H1 (cell line): ENCODE data around the gene MIR17HG. TPM values are rescaled to one million over a fixed set of nuclear protein-coding genes. Genes with fewer than 3 reads are reported as not detected.
A peak's percentile ranks its signal among the peaks of the same experiment; 100 is the strongest.

Source experiments
- CTCF ChIA-PET: fragments of 300-600 bp; sonication (Branson Sonifier 250); formaldehyde crosslinking; loops from one replicate; lab custom pipeline; 2021; ENCODE audit not compliant: partially characterized antibody; lab: Charles Lee
- POLR2A ChIA-PET: fragments of 300-600 bp; sonication (Branson Sonifier 250); formaldehyde crosslinking; loops from one replicate; lab custom pipeline; 2021; ENCODE audit warnings: inconsistent platforms; ENCODE audit not compliant: partially characterized antibody; lab: Charles Lee
- DNase-seq, 2 experiments: peaks; one replicate each; pipeline versions ENCODE4 v3.0.0 to v3.0.0-alpha.2; 2010 to 2022; ENCODE audit warnings: low spot score in 2 of 2, low read depth in 1 of 2, mixed read lengths in 1 of 2
- FAIRE-seq: peaks from 2 replicates; lab custom pipeline; 2011; peaks lifted over from hg19 to GRCh38; lab: Jason Lieb, UNC
- H2AFZ ChIP-seq: 2 replicates; pipeline ENCODE4 v1.8.1; 2012; ENCODE audit warnings: low read length, inconsistent platforms
- H2AK5ac ChIP-seq: 2 replicates; pipeline ENCODE4 v1.6.1; 2013; ENCODE audit warnings: low read depth, low read length
- H2BK120ac ChIP-seq: replicated peaks from 2 replicates; pipeline ENCODE3; 2013; ENCODE audit warnings: low read depth, low read length, inconsistent platforms
- H2BK12ac ChIP-seq: 2 replicates; pipeline ENCODE4 v1.6.1; 2013; ENCODE audit warnings: low read depth, low read length
- H2BK15ac ChIP-seq: 2 replicates; pipeline ENCODE4 v1.6.1; 2013; ENCODE audit warnings: low read length
- H2BK20ac ChIP-seq: 2 replicates; pipeline ENCODE4 v1.6.1; 2013; ENCODE audit warnings: low read length
- H2BK5ac ChIP-seq: 2 replicates; pipeline ENCODE4 v1.6.1; 2013; ENCODE audit warnings: low read depth, low read length
- H3K14ac ChIP-seq: 2 replicates; pipeline ENCODE4 v1.6.1; 2013; ENCODE audit warnings: inconsistent platforms; ENCODE audit not compliant: insufficient read length
- H3K18ac ChIP-seq: 2 replicates; pipeline ENCODE4 v1.6.1; 2013; ENCODE audit warnings: low read length; ENCODE audit errors: extremely low read depth
- H3K23ac ChIP-seq: 2 replicates; pipeline ENCODE4 v1.6.1; 2013; ENCODE audit warnings: inconsistent platforms; ENCODE audit not compliant: insufficient read length
- H3K23me2 ChIP-seq: 2 replicates; pipeline ENCODE4 v1.6.1; 2013; ENCODE audit warnings: low read depth, low read length
- H3K27ac ChIP-seq: 2 replicates; pipeline ENCODE4 v1.6.1; 2011; ENCODE audit warnings: low read depth, low read length, inconsistent platforms
- H3K27me3 ChIP-seq, 4 experiments: replicated peaks in 1 of 4; 1 replicate in 1 of 4; 2 replicates in 3 of 4; pipeline versions ENCODE4 v1.6.1 to v1.8.1; 2011 to 2013; ENCODE audit warnings: low read length in 3 of 4, mild to moderate bottlenecking in 3 of 4, inconsistent platforms in 2 of 4, mixed read lengths in 2 of 4, moderate library complexity in 1 of 4; ENCODE audit not compliant: control insufficient read depth in 3 of 4, insufficient read depth in 3 of 4; ENCODE audit errors: extremely low read depth in 1 of 4
- H3K36me3 ChIP-seq, 4 experiments: 2 replicates each; pipeline versions ENCODE4 v1.6.1 to v1.8.1; 2011 to 2013; ENCODE audit warnings: mild to moderate bottlenecking in 4 of 4, low read length in 3 of 4, moderate library complexity in 2 of 4, control low read depth in 1 of 4, inconsistent platforms in 1 of 4; ENCODE audit not compliant: insufficient read depth in 4 of 4, control insufficient read depth in 2 of 4
- H3K4ac ChIP-seq: replicated peaks from 2 replicates; pipeline ENCODE3; 2013; ENCODE audit warnings: low read length, low read depth, mixed read lengths, inconsistent platforms; ENCODE audit not compliant: insufficient read length
- H3K4me1 ChIP-seq, 4 experiments: replicated peaks in 1 of 4; 1 replicate in 1 of 4; 2 replicates in 3 of 4; pipeline versions ENCODE4 v1.6.1 to v1.8.1; 2011 to 2013; ENCODE audit warnings: low read length in 3 of 4, inconsistent platforms in 2 of 4, mixed read lengths in 1 of 4; ENCODE audit not compliant: insufficient read depth in 4 of 4, control insufficient read depth in 3 of 4
- H3K4me2 ChIP-seq, 2 experiments: 2 replicates each; pipeline versions ENCODE4 v1.6.1 to v1.8.1; 2011 to 2013; ENCODE audit warnings: low read depth in 2 of 2, low read length in 2 of 2, control low read depth in 1 of 2, inconsistent platforms in 1 of 2, mild to moderate bottlenecking in 1 of 2; ENCODE audit not compliant: insufficient read depth in 1 of 2
- H3K4me3 ChIP-seq, 4 experiments: fragments of 200-600, 300-600 bp in 1 of 4; sonication (generic), shearing (Covaris generic), sonication (Bioruptor Twin) in 1 of 4; 2 replicates each; pipeline versions ENCODE4 v1.5.1 to v1.8.1; 2011 to 2016; ENCODE audit warnings: low read length in 4 of 4, low read depth in 3 of 4, control low read depth in 2 of 4, inconsistent platforms in 2 of 4, mild to moderate bottlenecking in 2 of 4, mixed read lengths in 1 of 4, moderate library complexity in 1 of 4; ENCODE audit not compliant: insufficient read depth in 2 of 4; ENCODE audit errors: extremely low read depth in 1 of 4
- H3K56ac ChIP-seq: replicated peaks from 2 replicates; pipeline ENCODE3; 2013; ENCODE audit warnings: low read depth, mild to moderate bottlenecking, mixed read lengths, low read length, inconsistent platforms; ENCODE audit not compliant: insufficient read length
- H3K79me1 ChIP-seq: 2 replicates; pipeline ENCODE4 v1.6.1; 2013; ENCODE audit warnings: low read depth, low read length, control low read depth
- H3K79me2 ChIP-seq, 2 experiments: 2 replicates each; pipeline versions ENCODE4 v1.6.1 to v1.8.1; 2012 to 2013; ENCODE audit warnings: low read length in 2 of 2, mild to moderate bottlenecking in 2 of 2, inconsistent platforms in 1 of 2; ENCODE audit not compliant: insufficient read depth in 2 of 2, control insufficient read depth in 1 of 2
- H3K9ac ChIP-seq, 4 experiments: replicated peaks in 1 of 4; 1 replicate in 1 of 4; 2 replicates in 3 of 4; pipeline versions ENCODE4 v1.6.1 to v1.8.1; 2011 to 2013; ENCODE audit warnings: low read depth in 3 of 4, low read length in 3 of 4, control low read depth in 2 of 4, mild to moderate bottlenecking in 2 of 4, moderate library complexity in 2 of 4, inconsistent platforms in 1 of 4; ENCODE audit errors: extremely low read depth in 1 of 4
- H3K9me3 ChIP-seq, 2 experiments: 2 replicates each; pipeline versions ENCODE4 v1.6.1 to v1.8.1; 2012 to 2013; ENCODE audit warnings: mild to moderate bottlenecking in 2 of 2, moderate library complexity in 2 of 2, control low read depth in 1 of 2, inconsistent platforms in 1 of 2, low read depth in 1 of 2, low read length in 1 of 2, mixed read lengths in 1 of 2; ENCODE audit not compliant: insufficient read depth in 2 of 2
- H4K20me1 ChIP-seq, 2 experiments: replicated peaks in 1 of 2; 2 replicates each; pipeline versions ENCODE3 to v1.8.1; 2011 to 2013; ENCODE audit warnings: inconsistent platforms in 2 of 2, low read length in 2 of 2, mild to moderate bottlenecking in 1 of 2; ENCODE audit not compliant: insufficient read depth in 2 of 2, control insufficient read depth in 1 of 2
- H4K5ac ChIP-seq: 2 replicates; pipeline ENCODE4 v1.6.1; 2013; ENCODE audit warnings: low read length, low read depth, mixed read lengths, inconsistent platforms; ENCODE audit not compliant: insufficient read length
- H4K8ac ChIP-seq: 2 replicates; pipeline ENCODE4 v1.8.0; 2013; ENCODE audit warnings: mild to moderate bottlenecking, moderate library complexity, low read length, inconsistent platforms; ENCODE audit not compliant: insufficient read depth; ENCODE audit errors: extremely low read depth
- H4K91ac ChIP-seq: replicated peaks from 2 replicates; pipeline ENCODE3; 2013; ENCODE audit warnings: low read length, mixed read lengths, inconsistent platforms; ENCODE audit not compliant: insufficient read length
- POLR2AphosphoS5 ChIP-seq: IDR thresholded peaks from 2 replicates; pipeline ENCODE4 v1.6.1; 2011; ENCODE audit warnings: low read depth, low read length
- SP4 ChIP-seq: IDR thresholded peaks from 2 replicates; pipeline ENCODE4 v1.6.1; 2012; ENCODE audit warnings: low read length, inconsistent platforms
- WGBS, 2 experiments: shearing (Covaris generic) in 1 of 2; methylation state at CpG; one replicate each; pipeline versions ENCODE4 v1.1.6 to v1.1.7; 2013 to 2015; ENCODE audit warnings: low lambda C conversion rate in 2 of 2, mixed read lengths in 2 of 2, inconsistent platforms in 1 of 2, low coverage in 1 of 2, missing lambda C conversion rate in 1 of 2; ENCODE audit not compliant: insufficient replicate concordance in 2 of 2, insufficient coverage in 1 of 2, insufficient read length in 1 of 2; ENCODE audit errors: extremely low coverage in 1 of 2, missing lambda C conversion rate in 1 of 2; 5-methylcytosine and 5-hydroxymethylcytosine counted together
- polyA plus RNA-seq, 7 experiments: library from polyadenylated mRNA; depleted of rRNA in 3 of 7; stranded (reverse) in 5 of 7; unstranded in 2 of 7; fragments of >200 nt in 5 of 7; fragments of 200-250 nt in 2 of 7; gene quantifications; 1 replicate in 5 of 7; 2 replicates in 1 of 7; 4 replicates in 1 of 7; pipeline versions ENCODE4 v1.2.1 to v1.2.3, GENCODE V29; 2011 to 2013; ENCODE audit warnings: missing spikeins in 2 of 7, mixed read lengths in 2 of 7
- total RNA-seq: library from RNA; stranded (reverse); fragmentation: NEBNext Ultra II Directional; extraction: Animal tissue kit (Norgen Biotek cat#: 25700); gene quantifications from 2 replicates; pipeline ENCODE4 v1.2.1, GENCODE V29; 2021

Gene MIR17HG
- total and polyA plus RNA-seq, 2 of the 8 experiments (the other 6 are each of a cell fraction or from before 2014, with no cell fraction given), result 11.5 to 36.9 TPM

- no peak overlapping the region for H3K27ac ChIP-seq
- H2BK120ac ChIP-seq, result no peak overlapping the region
- H3K4me3 ChIP-seq, result peak overlapping the region in 1 of 4 experiments; percentile 97; a peak in 2 of 8 replicates
- H2AFZ ChIP-seq, result no peak overlapping the region
- no peak overlapping the region for H4K5ac ChIP-seq
- H2BK20ac ChIP-seq, result no peak overlapping the region
- H3K23ac ChIP-seq, result no peak overlapping the region
- no peak overlapping the region for H3K18ac ChIP-seq
- H3K4ac ChIP-seq, result no peak overlapping the region
- TF ChIP-seq POLR2AphosphoS5, result peak; percentile 80
- no peak for TF ChIP-seq SP4
- H3K4me2 ChIP-seq, result peak overlapping the region; percentile 6 to 47; a peak in 1 of 4 replicates
- no peaks in the 10 kb centered on the region; the same call in 1 of the 2 replicates for H3K23me2 ChIP-seq
- no peaks in the 10 kb centered on the region for H3K27me3 ChIP-seq
- 100% methylated on average over 2 of the region's 2 CpGs; no CpG with 5 or more reads in 1 of the 2 experiments for WGBS, 2 experiments
- no peak overlapping the region for H2AK5ac ChIP-seq
- POLR2A ChIA-PET, result interaction anchor here (0.7 to 1.5 kb wide), 5 partner anchors 8 to 31 kb away, joined by 3 to 5 read pairs (median 3); no protein-coding TSS in a partner anchor
- H3K79me2 ChIP-seq, result peaks cover 13 to 60% of the 10 kb centered on the region in 2 experiments
- H3K56ac ChIP-seq, result no peak overlapping the region
- peaks cover 0 to 9% (median 6%) of the 10 kb centered on the region in 4 experiments; a peak in 5 of 7 replicates for H3K4me1 ChIP-seq
- CTCF ChIA-PET, result interaction anchor here (1.0 to 1.7 kb wide), 2 partner anchors 21 to 43 kb away, joined by 3 read pairs; no protein-coding TSS in a partner anchor
- H3K14ac ChIP-seq, result no peak overlapping the region
- 0 out of 2 replicates have a peak, but pooled peaks cover 4% of the 10 kb centered on the region for H3K79me1 ChIP-seq
- H2BK15ac ChIP-seq, result no peak overlapping the region
- no peak overlapping the region for H4K8ac ChIP-seq
- no peak overlapping the region for H2BK5ac ChIP-seq
- peaks cover 19 to 77% (median 57%) of the 10 kb centered on the region in 4 experiments for H3K36me3 ChIP-seq
- DNase-seq (no peak), FAIRE-seq (no peak)
- no peaks in the 10 kb centered on the region for H3K9me3 ChIP-seq
- no peak overlapping the region for H3K9ac ChIP-seq
- H4K20me1 ChIP-seq, result peaks cover 20 to 24% of the 10 kb centered on the region in 2 experiments
- H2BK12ac ChIP-seq, result no peak overlapping the region
- no peak overlapping the region for H4K91ac ChIP-seq
Observed at GRCh38 chr13:91351980-91352379, 4.5 kb downstream of the MIR17HG start.
